Endothelial cell of hepatic sinusoid (primary cell): ENCODE measurements around the gene CDK5RAP3.
"Not testable (repeated sequence)": the region's sequence is repeated elsewhere in the genome, so short reads cannot be mapped to it uniquely, and the experiment has no call there.

Source experiments
- in situ Hi-C: cut with HindIII; loops from 2 replicates; pipeline ENCODE4 v1.10.0; 2017; ENCODE audit warnings: low sequenced_read_pairs

CDK5RAP3 gene

DNA sequence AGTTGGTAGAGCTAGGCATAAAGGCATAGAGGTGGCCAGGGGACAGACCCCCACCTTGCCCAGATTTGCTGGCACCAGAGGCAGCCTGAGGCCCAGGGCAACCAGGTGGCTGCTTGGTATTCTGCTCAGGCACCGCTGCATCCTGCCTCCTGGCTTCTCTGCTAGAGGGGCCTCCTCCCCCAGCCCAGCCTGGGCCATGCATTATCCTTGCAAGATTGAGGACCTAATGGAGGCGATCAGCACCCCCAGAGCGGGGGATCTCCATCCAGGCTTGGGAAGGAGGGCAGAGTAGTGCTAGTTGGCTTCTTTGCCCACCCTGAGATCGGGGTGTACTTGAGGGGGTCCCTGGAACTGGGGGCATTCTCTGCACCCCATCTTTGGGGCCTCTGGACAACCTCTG lies 23.8 kb downstream of the CDK5RAP3 start:
- in situ Hi-C loops = loop anchor here (5.0 kb wide), 2 partner anchors 52 to 68 kb away; partner anchors contain the start of gene PNPO

GRCh38 chr17:47995241-47995935 lies 24.5 kb downstream of the CDK5RAP3 start:
- in situ Hi-C loops = loop anchor here (5.0 kb wide), 1 partner anchor 67 kb away; no protein-coding TSS in a partner anchor

GRCh38 chr17:47996201-47996600 lies 25.3 kb downstream of the CDK5RAP3 start:
- in situ Hi-C loops = loop anchor here (5.0 kb wide), 1 partner anchor 66 kb away; no protein-coding TSS in a partner anchor

- in situ Hi-C loops = loop anchor here (5.0 kb wide), 1 partner anchor 65 kb away; no protein-coding TSS in a partner anchor
These were observed 26.7 kb downstream of the CDK5RAP3 start for GRCh38 chr17:47997586-47997985.

GRCh38 chr17:47998044-47998443 lies 27.1 kb downstream of the CDK5RAP3 start:
- in situ Hi-C loops = loop anchor here (5.0 kb wide), 1 partner anchor 64 kb away; no protein-coding TSS in a partner anchor

DNA sequence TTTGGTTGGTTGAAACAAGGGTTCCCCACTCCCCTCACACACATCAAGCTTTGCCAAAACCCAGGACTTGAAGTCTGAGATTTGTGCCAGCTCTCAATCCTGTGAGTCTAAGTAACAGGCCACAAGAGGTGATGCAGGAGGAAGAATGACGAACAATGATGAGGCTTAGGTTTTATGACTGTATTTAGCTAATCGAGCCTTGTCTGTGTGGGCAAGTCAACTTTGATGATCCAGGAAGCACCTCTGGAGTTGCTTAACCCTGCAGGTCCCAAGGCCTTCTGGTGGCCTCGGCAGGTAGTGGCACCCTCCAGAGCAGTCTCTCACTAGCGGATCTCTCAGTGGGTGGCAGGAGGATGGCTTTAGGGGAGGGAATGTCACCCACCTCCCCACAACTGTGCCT lies 28.7 kb downstream of the CDK5RAP3 start:
- in situ Hi-C loops = loop anchor here (5.0 kb wide), 1 partner anchor 63 kb away; no protein-coding TSS in a partner anchor

GRCh38 chr17:48001197-48001596 lies 30.3 kb downstream of the CDK5RAP3 start:
- in situ Hi-C loops = no loop called here

- in situ Hi-C loops = not testable (repeated sequence)
These were observed 30.7 kb downstream of the CDK5RAP3 start for GRCh38 chr17:48001657-48002056.

- in situ Hi-C loops = no loop called here
These were observed 31.5 kb downstream of the CDK5RAP3 start for GRCh38 chr17:48002266-48002915.

GRCh38 chr17:48002916-48003416 lies 32.1 kb downstream of the CDK5RAP3 start:
- in situ Hi-C loops = no loop called here

GRCh38 chr17:48003417-48004151 lies 32.7 kb downstream of the CDK5RAP3 start:
- in situ Hi-C loops = no loop called here

GRCh38 chr17:48004983-48005382 lies 34.1 kb downstream of the CDK5RAP3 start:
- in situ Hi-C loops = no loop called here

DNA sequence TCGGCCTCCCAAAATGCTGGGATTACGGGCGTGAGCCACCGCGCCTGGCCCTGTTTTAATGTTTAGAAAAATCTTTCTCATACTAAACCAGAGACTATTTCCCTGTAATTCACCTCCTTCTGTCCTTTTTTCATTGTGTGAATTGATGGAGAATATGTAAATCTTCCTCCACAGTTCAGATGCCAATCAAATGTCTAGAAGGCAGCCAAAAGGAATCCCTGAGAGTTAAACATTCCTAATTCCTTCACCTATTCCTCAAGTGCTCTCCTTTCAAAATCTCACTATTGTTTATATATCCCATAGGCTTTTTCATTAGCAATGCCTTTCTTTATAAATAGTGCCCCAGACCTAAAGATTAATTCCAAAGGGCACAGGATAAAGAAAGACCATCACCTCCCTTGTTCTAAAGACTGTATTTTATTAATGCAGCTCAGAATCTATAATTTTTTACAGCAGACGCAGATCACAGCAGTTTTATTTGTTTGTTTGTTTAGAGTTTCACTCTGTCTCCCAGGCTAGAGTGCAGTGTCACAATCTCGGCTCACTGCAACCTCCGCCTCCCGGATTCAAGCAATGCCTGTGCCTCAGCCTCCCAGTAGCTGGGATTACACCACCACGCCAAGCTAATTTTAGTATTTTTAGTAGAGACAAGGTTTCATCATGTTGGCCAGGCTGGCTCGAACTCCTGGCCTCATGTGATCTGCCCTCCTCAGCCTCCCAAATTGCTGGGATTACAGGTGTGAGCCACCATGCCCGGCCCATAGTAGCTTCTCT lies 36.2 kb downstream of the CDK5RAP3 start:
- in situ Hi-C loops = no loop called here

DNA sequence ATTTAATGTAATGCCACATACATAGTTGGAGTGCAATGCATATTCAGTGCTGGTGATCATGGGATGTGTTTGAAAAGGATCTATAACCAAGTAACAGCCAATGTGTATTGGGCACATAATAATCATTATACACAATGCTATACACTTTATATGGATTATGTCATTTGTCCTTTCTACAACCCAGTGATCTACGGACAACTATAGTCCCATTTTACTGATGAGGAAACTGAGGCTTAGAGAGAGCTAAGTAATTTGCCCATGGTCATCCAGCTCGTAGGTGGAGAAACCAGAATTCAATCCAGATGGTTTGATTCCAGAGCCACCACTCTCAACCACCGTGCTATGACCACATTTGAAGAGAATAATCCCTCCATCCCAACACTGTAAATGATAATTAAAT lies 39.3 kb downstream of the CDK5RAP3 start:
- in situ Hi-C loops = no loop called here

GRCh38 chr17:48011405-48012150 lies 40.7 kb downstream of the CDK5RAP3 start:
- in situ Hi-C loops = no loop called here

DNA sequence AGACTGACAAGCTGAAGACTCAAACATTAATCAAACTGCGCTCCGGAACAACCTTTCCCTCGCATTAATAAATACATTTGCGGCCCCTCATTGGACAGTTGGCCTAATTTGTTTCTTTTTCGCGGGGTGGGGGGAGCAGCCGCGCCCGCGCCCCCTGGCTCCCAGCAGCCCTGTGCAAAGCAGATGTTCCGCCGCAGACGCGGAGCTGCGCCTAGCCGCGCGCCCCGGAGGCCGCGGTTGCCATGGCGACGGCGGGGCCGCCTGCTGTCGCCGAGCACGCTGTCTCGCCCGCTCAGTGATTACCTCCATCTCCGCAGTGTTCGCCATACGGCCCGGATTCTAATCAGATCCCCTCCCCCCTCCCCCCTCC lies 41.2 kb downstream of the CDK5RAP3 start:
- in situ Hi-C loops = no loop called here

GRCh38 chr17:48012654-48013053 lies 41.7 kb downstream of the CDK5RAP3 start:
- in situ Hi-C loops = no loop called here

DNA sequence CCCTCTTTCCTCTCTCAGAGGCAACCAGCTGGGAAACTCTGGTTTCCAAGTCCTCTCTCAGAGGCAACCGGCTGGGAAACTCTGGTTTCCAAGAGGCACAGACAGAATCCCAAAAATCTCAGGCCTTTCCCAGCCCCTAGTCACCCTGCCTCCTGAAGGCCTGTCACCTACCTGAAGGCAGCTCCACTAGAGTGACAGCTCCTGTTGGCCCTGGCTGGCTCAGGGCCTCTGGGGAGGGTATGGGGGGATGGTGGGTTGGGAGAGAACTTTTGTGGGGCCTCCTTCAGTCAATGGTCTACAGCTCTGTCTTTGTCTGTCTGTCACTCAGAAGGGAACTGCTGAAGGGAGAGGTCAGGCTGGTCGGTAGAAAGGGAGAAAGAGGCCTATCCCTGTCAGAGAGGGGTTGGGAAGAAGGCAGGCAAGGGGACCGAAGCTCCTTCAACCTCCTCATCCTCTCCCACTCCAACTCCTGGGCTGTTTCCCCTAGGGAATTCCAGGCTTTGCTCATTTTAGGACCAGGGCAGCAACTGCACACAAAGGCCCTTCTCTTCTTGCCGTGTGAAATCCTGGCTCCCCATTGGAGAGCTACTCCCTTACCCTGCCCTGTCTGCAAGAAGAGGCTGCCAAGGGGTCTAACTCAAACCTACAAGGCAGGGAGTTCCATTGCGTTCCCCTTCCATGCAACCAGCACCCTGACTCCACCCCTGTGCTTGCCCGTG lies 43.1 kb downstream of the CDK5RAP3 start:
- in situ Hi-C loops = no loop called here

DNA sequence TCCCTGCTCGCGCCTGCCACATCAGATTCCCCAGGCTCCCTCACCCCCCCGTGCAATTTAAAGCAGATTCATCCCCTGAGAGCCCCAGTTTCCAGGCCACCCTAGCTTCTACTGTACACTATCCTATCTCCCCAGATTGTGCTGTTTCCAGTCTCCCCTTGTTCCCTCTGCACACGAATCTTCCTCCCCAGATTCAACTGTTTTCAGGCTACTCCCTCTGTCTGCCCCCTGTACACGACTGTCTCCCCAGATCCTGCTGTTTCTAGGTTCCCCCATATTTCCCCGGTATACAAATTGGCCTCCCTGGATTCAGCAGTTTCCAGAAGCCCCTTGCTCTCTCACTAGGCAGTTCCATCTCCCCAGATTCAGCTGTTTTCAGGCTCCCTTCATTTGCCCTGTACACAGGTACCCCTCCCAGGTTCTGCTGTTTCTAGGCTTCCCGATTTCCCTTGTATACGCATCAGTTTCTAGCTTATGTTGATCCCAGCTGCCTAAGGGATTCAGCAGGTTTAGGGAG lies 43.7 kb downstream of the CDK5RAP3 start:
- in situ Hi-C loops = no loop called here
